Ascending aorta (tissue), 2 donors: ENCODE results near the gene RUVBL1. TPM values are rescaled to one million over a fixed set of nuclear protein-coding genes. Genes with fewer than 3 reads are reported as not detected.

Experiments
- DNase-seq, 2 donors: peaks; one replicate each; pipeline ENCODE4 v3.0.0-alpha.2; 2019; ENCODE audit warnings: low spot score in 2 of 2
- H3K27ac ChIP-seq, 2 donors: fragments of 200-600 bp; sonication (generic); one replicate each; pipeline ENCODE4 v1.5.1; 2016 to 2017; ENCODE audit warnings: mild to moderate bottlenecking in 1 of 2
- H3K27me3 ChIP-seq: fragments of 200-600 bp; sonication (generic); one replicate; pipeline ENCODE4 v1.5.1; 2017
- H3K36me3 ChIP-seq, 2 donors: fragments of 200-600 bp; sonication (generic); one replicate each; pipeline ENCODE4 v1.5.1; 2016
- H3K4me1 ChIP-seq, 2 donors: fragments of 200-600 bp; sonication (generic); one replicate each; pipeline ENCODE4 v1.5.1; 2016 to 2017; ENCODE audit warnings: mild to moderate bottlenecking in 1 of 2
- H3K4me3 ChIP-seq, 2 donors: fragments of 200-600 bp; sonication (generic); one replicate each; pipeline ENCODE4 v1.5.1; 2016 to 2017; ENCODE audit warnings: mild to moderate bottlenecking in 1 of 2
- H3K9me3 ChIP-seq, 2 donors: fragments of 200-600 bp; sonication (generic); one replicate each; pipeline ENCODE4 v1.5.1; 2016
- intact Hi-C: fragments of 100-400 bp; cut with DNase I; formaldehyde crosslinking; loops from one replicate; pipeline ENCODE4 v1.15.1; 2023
- total RNA-seq: library from RNA; depleted of rRNA; stranded (reverse); fragments of >200 nt; gene quantifications from one replicate; pipeline ENCODE4 v1.1.0, GENCODE V29; 2016
- TF ChIP-seq, protein P1 (sequence below), 3 experiments: fragments of 200-600 bp in 2 of 3; fragments of 450-650 bp in 1 of 3; sonication (generic) in 2 of 3; IDR thresholded peaks; one replicate each; pipeline ENCODE4 v1.5.1; 2016 to 2019; ENCODE audit warnings: antibody characterized with exemption in 3 of 3, mild to moderate bottlenecking in 1 of 3, moderate library complexity in 1 of 3

RUVBL1 gene
- total RNA-seq, 1 donor from 2014 or later = 10.3 TPM

DNA sequence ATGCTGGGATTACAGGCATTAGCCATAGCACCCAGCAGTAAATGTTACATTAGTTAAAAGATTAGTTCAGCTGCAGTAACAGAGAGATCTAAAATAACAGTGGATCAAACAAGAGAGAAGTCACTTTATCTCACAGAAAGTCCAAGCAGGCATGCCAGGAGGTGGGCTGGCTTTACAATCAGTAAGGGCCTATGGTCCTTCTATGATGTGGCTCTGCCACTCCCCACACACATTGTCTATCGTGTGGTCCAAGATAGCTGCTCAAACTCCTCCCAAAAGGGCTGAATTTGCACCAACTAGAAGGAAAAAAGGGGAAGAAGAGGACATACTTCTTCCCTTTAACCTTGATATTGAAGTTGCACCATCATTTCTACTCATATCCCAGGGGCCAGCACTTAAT is 4.6 kb upstream of the RUVBL1 start:
- H3K4me1 ChIP-seq = no peaks in the 10 kb centered on the region
- no peaks in the 10 kb centered on the region for H3K27me3 ChIP-seq
- H3K4me3 ChIP-seq = no peak overlapping the region
- DNase-seq = no peak
- TF ChIP-seq, protein P1, sequence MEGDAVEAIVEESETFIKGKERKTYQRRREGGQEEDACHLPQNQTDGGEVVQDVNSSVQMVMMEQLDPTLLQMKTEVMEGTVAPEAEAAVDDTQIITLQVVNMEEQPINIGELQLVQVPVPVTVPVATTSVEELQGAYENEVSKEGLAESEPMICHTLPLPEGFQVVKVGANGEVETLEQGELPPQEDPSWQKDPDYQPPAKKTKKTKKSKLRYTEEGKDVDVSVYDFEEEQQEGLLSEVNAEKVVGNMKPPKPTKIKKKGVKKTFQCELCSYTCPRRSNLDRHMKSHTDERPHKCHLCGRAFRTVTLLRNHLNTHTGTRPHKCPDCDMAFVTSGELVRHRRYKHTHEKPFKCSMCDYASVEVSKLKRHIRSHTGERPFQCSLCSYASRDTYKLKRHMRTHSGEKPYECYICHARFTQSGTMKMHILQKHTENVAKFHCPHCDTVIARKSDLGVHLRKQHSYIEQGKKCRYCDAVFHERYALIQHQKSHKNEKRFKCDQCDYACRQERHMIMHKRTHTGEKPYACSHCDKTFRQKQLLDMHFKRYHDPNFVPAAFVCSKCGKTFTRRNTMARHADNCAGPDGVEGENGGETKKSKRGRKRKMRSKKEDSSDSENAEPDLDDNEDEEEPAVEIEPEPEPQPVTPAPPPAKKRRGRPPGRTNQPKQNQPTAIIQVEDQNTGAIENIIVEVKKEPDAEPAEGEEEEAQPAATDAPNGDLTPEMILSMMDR (IDR thresholded peaks at IDR 0.05) = no peak
- H3K9me3 ChIP-seq = no peaks in the 10 kb centered on the region
- no peaks in the 10 kb centered on the region for H3K36me3 ChIP-seq
- intact Hi-C loops = no loop called here
- H3K27ac ChIP-seq = no peak overlapping the region

DNA sequence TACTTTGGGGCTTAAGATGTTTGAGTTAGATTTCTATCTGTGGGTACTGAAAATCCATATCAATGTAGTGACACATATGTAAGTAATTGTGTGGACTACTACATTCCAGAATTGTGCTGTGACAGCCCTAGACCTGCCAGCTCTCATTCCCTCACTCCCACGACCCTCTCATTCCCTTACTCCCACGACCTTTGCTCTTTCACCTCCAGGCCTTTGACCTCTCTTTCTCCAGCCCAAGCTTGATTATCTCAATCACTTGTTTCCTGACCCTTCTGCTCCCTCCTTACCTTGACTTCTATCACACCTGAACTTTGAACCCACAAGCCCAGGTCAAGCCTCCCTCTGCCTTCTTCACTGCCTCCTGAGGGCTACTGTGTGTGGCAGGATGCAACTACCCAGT is 3.6 kb upstream of the RUVBL1 start:
- H3K4me1 ChIP-seq = peaks cover 0 to 8% of the 10 kb centered on the region in 2 donors
- H3K27me3 ChIP-seq = no peaks in the 10 kb centered on the region
- intact Hi-C loops = no loop called here
- no peak overlapping the region for H3K4me3 ChIP-seq
- TF ChIP-seq, protein P1 (IDR thresholded peaks at IDR 0.05) = no peak
- H3K9me3 ChIP-seq = no peaks in the 10 kb centered on the region
- H3K36me3 ChIP-seq = no peaks in the 10 kb centered on the region
- H3K27ac ChIP-seq = no peak overlapping the region
- DNase-seq = no peak

DNA sequence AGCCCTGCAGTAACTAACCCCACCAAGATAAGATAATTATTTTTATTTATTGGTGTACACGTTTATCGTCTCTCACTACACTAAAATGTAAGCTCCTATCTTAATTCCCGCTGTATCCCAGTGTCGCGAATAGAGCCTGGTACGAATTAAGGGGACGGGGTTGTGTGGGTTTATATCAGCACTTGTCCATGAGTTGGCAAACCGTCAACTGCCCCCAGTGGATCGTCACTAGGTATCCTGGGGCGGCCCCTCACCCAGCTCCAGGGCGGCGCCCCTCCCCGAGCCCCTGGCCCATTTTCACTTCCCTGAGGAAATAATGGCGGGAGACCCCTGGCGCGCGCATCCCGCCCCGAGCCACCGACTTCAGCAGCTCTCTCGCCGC is 465 bp downstream of the RUVBL1 start:
- H3K27ac ChIP-seq = peak overlapping the region; percentile 20 to 57
- H3K36me3 ChIP-seq = no peaks in the 10 kb centered on the region
- H3K9me3 ChIP-seq = no peaks in the 10 kb centered on the region
- intact Hi-C loops = loop anchor here (1.0 to 2.0 kb wide), 3 partner anchors 30 to 71 kb away; partner anchors contain the start of genes EEFSEC and SEC61A1
- TF ChIP-seq, protein P1 (IDR thresholded peaks at IDR 0.05) = no peak
- H3K4me3 ChIP-seq = peak overlapping the region; percentile 82 to 87
- DNase-seq = peak in 1 of 2 donors; percentile 64
- peaks cover 0 to 8% of the 10 kb centered on the region in 2 donors for H3K4me1 ChIP-seq
- no peaks in the 10 kb centered on the region for H3K27me3 ChIP-seq

DNA sequence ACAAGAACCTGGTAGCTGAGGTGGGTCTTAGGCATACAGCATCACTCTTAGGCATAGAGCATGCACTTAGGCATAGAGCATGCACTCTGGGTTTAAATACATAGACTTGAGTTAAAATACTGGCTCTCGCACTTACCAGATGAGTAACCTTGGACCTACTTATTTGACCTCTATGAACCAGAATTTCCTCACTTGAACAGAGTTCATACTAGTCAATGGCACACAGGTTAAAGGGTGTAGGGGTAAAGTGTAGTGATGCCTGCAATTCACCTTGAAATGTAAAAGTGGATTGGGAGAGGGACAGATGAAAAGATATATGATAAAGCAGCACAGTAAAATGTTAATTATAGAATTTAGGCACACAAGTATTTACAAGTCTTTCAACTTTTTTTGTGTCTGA is 1.6 kb downstream of the RUVBL1 start:
- TF ChIP-seq, protein P1 (IDR thresholded peaks at IDR 0.05) = no peak
- intact Hi-C loops = loop anchor here (2.0 kb wide), 1 partner anchor 45 kb away; no protein-coding TSS in a partner anchor
- no peaks in the 10 kb centered on the region for H3K27me3 ChIP-seq
- no peak overlapping the region for H3K27ac ChIP-seq
- H3K9me3 ChIP-seq = no peaks in the 10 kb centered on the region
- H3K4me1 ChIP-seq = peaks cover 0 to 8% of the 10 kb centered on the region in 2 donors
- no peak overlapping the region for H3K4me3 ChIP-seq
- no peak for DNase-seq
- no peaks in the 10 kb centered on the region for H3K36me3 ChIP-seq

DNA sequence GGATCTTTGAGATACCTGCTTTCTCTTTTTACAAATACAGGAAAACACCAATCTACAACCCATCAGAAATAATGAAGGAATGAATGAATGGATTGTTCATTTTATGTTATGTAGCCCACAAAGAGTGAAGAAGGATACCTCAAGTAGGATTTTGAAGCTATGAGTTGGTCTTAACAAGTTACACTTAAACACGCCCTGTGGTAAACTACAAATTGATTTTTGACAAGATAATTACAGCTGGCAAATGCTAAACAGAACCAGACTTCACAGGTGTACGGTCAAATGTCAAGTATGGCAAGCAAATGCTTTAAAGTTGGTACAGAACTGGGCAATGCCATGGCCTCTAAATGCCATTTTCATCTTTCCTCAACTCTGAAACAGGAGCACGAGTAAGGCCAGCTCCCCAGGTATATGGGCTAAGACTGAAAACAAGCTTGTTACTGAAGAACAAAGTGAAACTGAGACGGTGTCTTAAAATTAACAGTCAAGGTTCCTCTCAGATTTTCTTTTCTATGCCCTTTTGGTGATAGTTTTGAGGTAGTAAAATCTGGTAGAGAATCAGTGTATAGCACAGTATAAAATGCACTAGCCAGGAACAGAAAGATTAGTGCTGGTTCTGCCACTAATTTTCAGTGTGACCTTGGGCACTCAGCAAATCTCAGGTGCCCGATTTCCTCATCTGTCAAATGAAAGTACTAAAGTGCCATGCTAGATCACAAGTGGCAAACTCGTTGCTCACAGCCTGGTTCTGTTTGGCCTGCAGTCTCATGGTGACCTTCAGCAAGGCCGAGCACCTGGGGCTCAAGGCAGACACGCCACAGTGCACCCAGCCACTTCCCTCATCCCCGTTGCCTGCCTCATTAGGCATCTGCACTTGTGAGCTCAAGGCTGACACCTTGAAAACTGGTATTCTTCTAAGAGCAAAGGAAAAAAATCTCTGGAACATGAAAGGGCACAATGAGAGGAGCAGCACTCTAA is 9.5 kb downstream of the RUVBL1 start:
- DNase-seq = no peak
- H3K27ac ChIP-seq = no peak overlapping the region
- H3K27me3 ChIP-seq = no peaks in the 10 kb centered on the region
- no peak overlapping the region for H3K4me3 ChIP-seq
- TF ChIP-seq, protein P1 (IDR thresholded peaks at IDR 0.05) = no peak
- no peaks in the 10 kb centered on the region for H3K4me1 ChIP-seq
- H3K36me3 ChIP-seq = peaks cover 0 to 15% of the 10 kb centered on the region in 2 donors
- no peaks in the 10 kb centered on the region for H3K9me3 ChIP-seq
- intact Hi-C loops = no loop called here
